HEK293T (cell line): Measurements from ENCODE around the gene CD82.

Source experiments
- CTCF ChIA-PET: fragments of 350-600 bp; formaldehyde crosslinking; extraction: SDS; loops from one replicate; lab custom pipeline; 2021; ENCODE audit warnings: antibody characterized with exemption, inconsistent platforms; lab: Yijun Ruan, JAX
- POLR2A ChIA-PET: fragments of 350-600 bp; formaldehyde crosslinking; extraction: SDS; loops from one replicate; lab custom pipeline; 2020; ENCODE audit warnings: antibody characterized with exemption, inconsistent platforms; lab: Yijun Ruan, JAX
- DNase-seq: peaks from one replicate; pipeline ENCODE4 v3.0.0; 2012; ENCODE audit warnings: mixed read lengths; ENCODE audit errors: extremely low spot score
- ARNT ChIP-seq: fragments of 450-650 bp; IDR thresholded peaks from 2 replicates; pipeline ENCODE4 v1.6.1; 2017; ENCODE audit warnings: mild to moderate bottlenecking
- BHLHE40 ChIP-seq: fragments of 450-650 bp; IDR thresholded peaks from 2 replicates; pipeline ENCODE4 v1.6.1; 2016; ENCODE audit warnings: mild to moderate bottlenecking, moderate library complexity, borderline replicate concordance
- CTBP1 ChIP-seq: fragments of 450-650 bp; IDR thresholded peaks from 2 replicates; pipeline ENCODE4 v1.6.1; 2016; ENCODE audit warnings: borderline replicate concordance
- ELF4 ChIP-seq: fragments of 450-650 bp; IDR thresholded peaks from 2 replicates; pipeline ENCODE4 v1.6.1; 2017; ENCODE audit warnings: antibody characterized with exemption
- FOXA1 ChIP-seq: fragments of 450-650 bp; IDR thresholded peaks from 2 replicates; pipeline ENCODE4 v1.6.1; 2016; ENCODE audit warnings: mild to moderate bottlenecking
- FOXK2 ChIP-seq: fragments of 450-650 bp; IDR thresholded peaks from 2 replicates; pipeline ENCODE4 v1.6.1; 2016; ENCODE audit warnings: mild to moderate bottlenecking
- FOXM1 ChIP-seq: fragments of 450-650 bp; IDR thresholded peaks from 2 replicates; pipeline ENCODE4 v1.6.1; 2017; ENCODE audit warnings: mild to moderate bottlenecking, borderline replicate concordance
- HDGF ChIP-seq: fragments of 450-650 bp; IDR thresholded peaks from 2 replicates; pipeline ENCODE4 v1.6.1; 2017; ENCODE audit warnings: antibody characterized with exemption, borderline replicate concordance
- L3MBTL2 ChIP-seq: fragments of 450-650 bp; conservative IDR thresholded peaks from 2 replicates; pipeline ENCODE4 v1.6.1; 2016; ENCODE audit warnings: mild to moderate bottlenecking
- LEF1 ChIP-seq: fragments of 450-650 bp; IDR thresholded peaks from 2 replicates; pipeline ENCODE4 v1.6.1; 2017; ENCODE audit warnings: mild to moderate bottlenecking, borderline replicate concordance
- NFRKB ChIP-seq: fragments of 450-650 bp; IDR thresholded peaks from 2 replicates; pipeline ENCODE4 v1.6.1; 2016; ENCODE audit warnings: mild to moderate bottlenecking, moderate library complexity
- PKNOX1 ChIP-seq: fragments of 450-650 bp; IDR thresholded peaks from 2 replicates; pipeline ENCODE4 v1.6.1; 2016
- SP1 ChIP-seq: fragments of 450-650 bp; IDR thresholded peaks from 2 replicates; pipeline ENCODE4 v1.6.1; 2017
- SUZ12 ChIP-seq: fragments of 450-650 bp; IDR thresholded peaks from 2 replicates; pipeline ENCODE4 v1.6.1; 2016; ENCODE audit warnings: mild to moderate bottlenecking
- TARDBP ChIP-seq: fragments of 450-650 bp; IDR thresholded peaks from 2 replicates; pipeline ENCODE4 v1.6.1; 2016
- ZNF384 ChIP-seq: fragments of 450-650 bp; IDR thresholded peaks from 2 replicates; pipeline ENCODE4 v1.6.1; 2016

CD82 gene

GRCh38 chr11:44595964-44596381 is 30.5 kb downstream of the CD82 start:
- TF ChIP-seq LEF1 (no peak), FOXA1 (no peak), FOXK2 (no peak), PKNOX1 (no peak), ZNF384 (no peak), FOXM1 (no peak), ARNT (no peak), SUZ12 (no peak), BHLHE40 (no peak), TARDBP (no peak), HDGF (no peak)
- ChIA-PET CTCF (interaction anchor here (0.6 to 1.3 kb wide), 2 partner anchors 16 to 82 kb away, joined by 4 read pairs; no protein-coding TSS in a partner anchor), POLR2A (no interaction called here)
- DNase-seq = no peak

- CTCF ChIA-PET = interaction anchor here (1.3 kb wide), 1 partner anchor 15 kb away, joined by 4 read pairs; no protein-coding TSS in a partner anchor
- TF ChIP-seq BHLHE40 (no peak), NFRKB (no peak), ZNF384 (no peak), ARNT (no peak), PKNOX1 (no peak), L3MBTL2 (no peak), TARDBP (no peak), FOXM1 (no peak), LEF1 (no peak), SP1 (no peak), FOXA1 (no peak), FOXK2 (no peak), CTBP1 (no peak), HDGF (no peak), SUZ12 (no peak), ELF4 (no peak)
- POLR2A ChIA-PET = no interaction called here
- DNase-seq = no peak
Measured at GRCh38 chr11:44596525-44597276, 31.2 kb downstream of the CD82 start.

- ChIA-PET CTCF (no interaction called here), POLR2A (no interaction called here)
- TF ChIP-seq FOXM1 (no peak), ZNF384 (no peak), FOXK2 (no peak), SP1 (no peak), BHLHE40 (no peak), HDGF (no peak), ARNT (no peak), NFRKB (no peak), CTBP1 (no peak), FOXA1 (no peak), PKNOX1 (no peak), ELF4 (no peak), SUZ12 (no peak), LEF1 (no peak)
- DNase-seq = no peak
Measured at GRCh38 chr11:44597358-44598012, 32.0 kb downstream of the CD82 start.

GRCh38 chr11:44598831-44599230 is 33.4 kb downstream of the CD82 start:
- DNase-seq = no peak
- TF ChIP-seq FOXM1 = no peak
- TF ChIP-seq LEF1 = no peak
- TF ChIP-seq PKNOX1 = no peak
- TF ChIP-seq NFRKB = no peak
- no peak for TF ChIP-seq HDGF
- TF ChIP-seq SUZ12 = no peak
- no peak for TF ChIP-seq BHLHE40
- no peak for TF ChIP-seq TARDBP
- no peak for TF ChIP-seq ELF4
- TF ChIP-seq ZNF384 = no peak
- TF ChIP-seq FOXA1 = no peak
- no peak for TF ChIP-seq SP1
- ChIA-PET CTCF (no interaction called here), POLR2A (no interaction called here)

- TF ChIP-seq ARNT (no peak), ELF4 (no peak), FOXM1 (no peak), LEF1 (no peak), BHLHE40 (no peak), CTBP1 (no peak), L3MBTL2 (no peak), ZNF384 (no peak), PKNOX1 (no peak)
- DNase-seq = no peak
- POLR2A ChIA-PET = no interaction called here
- CTCF ChIA-PET = interaction anchor here (1.0 kb wide), 1 partner anchor 17 kb away, joined by 3 read pairs; no protein-coding TSS in a partner anchor
Measured at GRCh38 chr11:44600261-44600660, 34.8 kb downstream of the CD82 start.
